Brain microvascular endothelial cell (primary cell): ENCODE data around the gene STOX2.

Experiments
- DNase-seq: peaks from one replicate; pipeline ENCODE4 v3.0.0-alpha.2; 2020
- H3K27ac ChIP-seq: fragments of 250-450 bp; sonication (Bioruptor Pico); 2 replicates; pipeline ENCODE4 v1.5.1; 2020; ENCODE audit warnings: mild to moderate bottlenecking, moderate library complexity
- H3K27me3 ChIP-seq: fragments of 250-450 bp; sonication (Bioruptor Pico); replicated peaks from 2 replicates; pipeline ENCODE4 v1.5.1; 2020; ENCODE audit warnings: mild to moderate bottlenecking
- H3K36me3 ChIP-seq: fragments of 250-450 bp; sonication (Bioruptor Pico); replicated peaks from 2 replicates; pipeline ENCODE4 v1.5.1; 2020; ENCODE audit warnings: mild to moderate bottlenecking
- H3K4me3 ChIP-seq: 2 replicates; pipeline ENCODE4 v1.5.1; 2011; ENCODE audit warnings: low read depth, mild to moderate bottlenecking, control low read depth, low read length, moderate library complexity
- CTCF ChIP-seq: IDR thresholded peaks from 2 replicates; pipeline ENCODE4 v1.5.1; 2011; ENCODE audit warnings: low read depth, mild to moderate bottlenecking, moderate library complexity, low read length, control low read depth, inconsistent platforms; ENCODE audit errors: missing control alignments
- in situ Hi-C: cut with HindIII; loops from 2 replicates; pipeline ENCODE4 v1.10.0; 2017; ENCODE audit warnings: low sequenced_read_pairs, low pct_ligation_motif_present

Gene STOX2

DNA sequence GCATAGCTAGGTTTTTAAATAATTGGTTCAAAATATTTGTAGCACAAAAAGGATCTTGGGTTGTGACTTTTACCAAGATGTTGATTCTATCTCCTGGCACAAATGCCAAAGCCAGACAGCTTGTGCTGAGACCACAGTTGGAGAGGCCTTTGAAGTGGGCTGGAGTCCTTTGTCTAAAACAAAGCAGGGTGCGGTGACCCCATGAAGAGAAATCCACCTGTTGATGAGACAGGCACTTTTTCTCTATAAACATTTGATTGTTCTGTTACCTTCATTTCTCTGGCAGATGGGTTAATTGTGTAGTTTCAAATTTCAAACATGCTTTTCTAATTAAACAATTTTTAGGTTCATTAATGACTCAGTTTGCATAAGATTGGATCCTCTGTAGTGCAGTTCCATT is 56.7 kb downstream of the STOX2 start:
- no peak for DNase-seq
- TF ChIP-seq CTCF = no peak
- no peak overlapping the region for H3K27ac ChIP-seq
- H3K4me3 ChIP-seq = no peak overlapping the region
- no peaks in the 10 kb centered on the region for H3K36me3 ChIP-seq
- in situ Hi-C loops = no loop called here
- no peaks in the 10 kb centered on the region for H3K27me3 ChIP-seq

GRCh38 chr4:183962419-183962818 is 57.3 kb downstream of the STOX2 start:
- Histone ChIP-seq H3K27me3 (no peaks in the 10 kb centered on the region), H3K27ac (no peak overlapping the region), H3K36me3 (no peaks in the 10 kb centered on the region), H3K4me3 (no peak overlapping the region)
- in situ Hi-C loops = no loop called here
- no peak for DNase-seq
- TF ChIP-seq CTCF = no peak

DNA sequence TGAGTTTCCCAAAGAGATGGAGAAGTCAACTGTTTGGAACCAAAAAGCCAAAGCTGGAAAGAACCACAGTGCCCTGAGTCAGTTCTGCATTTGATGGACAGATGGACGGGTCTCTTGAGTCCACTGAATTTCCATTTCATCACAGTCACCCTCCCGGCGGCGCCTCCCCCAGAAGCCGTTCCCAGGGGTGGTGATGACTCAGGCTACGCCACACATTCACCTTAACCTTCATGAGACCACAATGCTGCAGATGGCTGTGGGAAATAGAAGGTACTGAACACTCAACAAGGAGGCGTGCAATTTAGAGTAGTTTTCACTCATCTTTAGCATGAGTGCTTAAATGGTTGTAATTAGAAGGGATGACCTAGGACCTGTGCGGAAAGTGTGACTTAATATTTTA is 61.3 kb downstream of the STOX2 start:
- no peak overlapping the region for H3K27ac ChIP-seq
- no peak overlapping the region for H3K4me3 ChIP-seq
- in situ Hi-C loops = no loop called here
- no peaks in the 10 kb centered on the region for H3K27me3 ChIP-seq
- no peak for DNase-seq
- no peak for TF ChIP-seq CTCF
- no peaks in the 10 kb centered on the region for H3K36me3 ChIP-seq

- TF ChIP-seq CTCF = no peak
These were observed 62.2 kb downstream of the STOX2 start for GRCh38 chr4:183967266-183967665.

DNA sequence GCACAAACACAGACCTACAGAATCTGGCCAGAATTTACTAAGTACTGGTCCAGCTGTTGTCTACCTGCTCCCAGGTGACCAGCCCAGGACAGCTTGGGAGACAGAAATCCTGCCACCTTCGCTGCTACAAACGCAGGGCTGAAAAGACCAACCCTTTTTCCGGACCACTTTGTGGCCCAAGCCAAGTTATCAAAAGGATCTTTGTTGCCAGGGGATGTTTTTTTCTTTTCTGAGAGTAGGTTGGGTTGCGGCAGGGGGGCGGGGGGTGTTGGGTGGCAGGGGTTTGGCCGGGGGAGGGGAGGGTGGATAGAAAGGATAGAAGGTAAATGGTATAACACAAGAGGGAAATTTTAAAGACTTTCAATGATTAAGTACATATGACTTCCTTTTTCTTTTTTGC is 63.4 kb downstream of the STOX2 start:
- no peak for TF ChIP-seq CTCF
- H3K4me3 ChIP-seq = no peak overlapping the region
- no peaks in the 10 kb centered on the region for H3K36me3 ChIP-seq
- DNase-seq = no peak
- in situ Hi-C loops = no loop called here
- H3K27ac ChIP-seq = no peak overlapping the region
- no peaks in the 10 kb centered on the region for H3K27me3 ChIP-seq

More at GRCh38 chr4:183967266-183967665, 62.2 kb downstream of the STOX2 start:
- H3K4me3 ChIP-seq = no peak overlapping the region
- no peaks in the 10 kb centered on the region for H3K27me3 ChIP-seq
- no peak overlapping the region for H3K27ac ChIP-seq
- H3K36me3 ChIP-seq = no peaks in the 10 kb centered on the region
- no peak for DNase-seq
- in situ Hi-C loops = no loop called here

DNA sequence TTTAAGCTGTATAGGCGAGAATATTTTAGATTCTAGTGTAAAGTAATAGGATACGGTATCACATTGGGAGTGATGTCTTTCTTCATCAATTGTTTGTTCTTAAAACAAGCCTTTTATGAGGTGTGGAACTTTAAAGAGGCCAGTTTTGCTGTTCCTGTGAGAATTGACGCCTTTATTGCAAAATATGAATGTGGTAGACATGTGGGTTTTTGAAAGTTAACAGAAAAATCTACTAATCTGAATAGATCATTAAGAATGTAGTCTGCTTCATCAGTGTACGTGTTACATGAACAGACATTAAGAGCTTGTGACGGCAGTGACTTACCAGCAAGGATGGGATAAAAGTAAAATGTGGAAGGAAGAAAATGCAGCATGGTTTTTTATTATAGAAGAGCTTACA is 63.8 kb downstream of the STOX2 start:
- no peaks in the 10 kb centered on the region for H3K27me3 ChIP-seq
- DNase-seq = no peak
- no peaks in the 10 kb centered on the region for H3K36me3 ChIP-seq
- in situ Hi-C loops = no loop called here
- H3K27ac ChIP-seq = no peak overlapping the region
- no peak for TF ChIP-seq CTCF
- H3K4me3 ChIP-seq = no peak overlapping the region
